ENCODE results near the gene AGFG2.

DNA sequence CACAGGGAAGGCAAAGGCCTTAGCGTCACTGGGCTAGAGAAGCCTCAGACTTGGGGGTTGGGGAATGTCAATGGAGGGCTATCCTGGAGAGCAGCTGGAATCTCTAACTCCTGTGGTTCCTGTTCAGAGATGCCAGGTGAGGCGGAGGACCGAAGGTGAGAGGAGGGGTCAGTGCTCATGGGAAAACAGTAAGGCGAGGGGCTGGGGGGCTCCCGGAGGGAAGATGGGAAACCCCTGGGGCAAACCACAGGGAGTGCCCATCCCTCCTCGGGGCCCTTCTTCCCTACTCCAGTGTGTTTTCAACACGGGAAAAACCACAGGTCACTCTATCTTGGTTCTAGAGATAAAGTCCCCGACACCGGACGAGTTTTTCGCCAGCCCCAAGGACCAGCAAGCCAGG lies 43.6 kb downstream of the AGFG2 start:
- TF ChIP-seq FOXM1 (IDR thresholded peaks at IDR 0.05; ENCODE audit: low read depth, low read length) (no peak), POLR2A (IDR thresholded peaks at IDR 0.05; ENCODE audit: low read depth, low read length) (no peak), CHD2 (IDR thresholded peaks at IDR 0.05; ENCODE audit: borderline replicate concordance, low read depth, low read length) (no peak), RB1 (IDR thresholded peaks at IDR 0.05; ENCODE audit: borderline replicate concordance) (no peak)
- TF ChIP-seq, protein P1, sequence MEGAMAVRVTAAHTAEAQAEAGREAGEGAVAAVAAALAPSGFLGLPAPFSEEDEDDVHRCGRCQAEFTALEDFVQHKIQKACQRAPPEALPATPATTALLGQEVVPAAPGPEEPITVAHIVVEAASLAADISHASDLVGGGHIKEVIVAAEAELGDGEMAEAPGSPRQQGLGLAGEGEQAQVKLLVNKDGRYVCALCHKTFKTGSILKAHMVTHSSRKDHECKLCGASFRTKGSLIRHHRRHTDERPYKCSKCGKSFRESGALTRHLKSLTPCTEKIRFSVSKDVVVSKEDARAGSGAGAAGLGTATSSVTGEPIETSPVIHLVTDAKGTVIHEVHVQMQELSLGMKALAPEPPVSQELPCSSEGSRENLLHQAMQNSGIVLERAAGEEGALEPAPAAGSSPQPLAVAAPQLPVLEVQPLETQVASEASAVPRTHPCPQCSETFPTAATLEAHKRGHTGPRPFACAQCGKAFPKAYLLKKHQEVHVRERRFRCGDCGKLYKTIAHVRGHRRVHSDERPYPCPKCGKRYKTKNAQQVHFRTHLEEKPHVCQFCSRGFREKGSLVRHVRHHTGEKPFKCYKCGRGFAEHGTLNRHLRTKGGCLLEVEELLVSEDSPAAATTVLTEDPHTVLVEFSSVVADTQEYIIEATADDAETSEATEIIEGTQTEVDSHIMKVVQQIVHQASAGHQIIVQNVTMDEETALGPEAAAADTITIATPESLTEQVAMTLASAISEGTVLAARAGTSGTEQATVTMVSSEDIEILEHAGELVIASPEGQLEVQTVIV (IDR thresholded peaks at IDR 0.05; ENCODE audit: borderline replicate concordance, partially characterized antibody), result no peak

All from GM12878 (cell line).